CD4-positive, alpha-beta T cell treated with Interleukin-6 for 4 hours (primary cell): ENCODE results near the gene CDHR5.

Experiments used
- DNase-seq: peaks from one replicate; pipeline ENCODE4 v3.0.0-alpha.2; 2020; ENCODE audit warnings: mixed read lengths

The CDHR5 gene

GRCh38 chr11:621838-622237, 2.9 kb downstream of the CDHR5 start:
- DNase-seq: no peak

GRCh38 chr11:620935-621814, 3.6 kb downstream of the CDHR5 start:
- DNase-seq: no peak

- DNase-seq: no peak
Measured at GRCh38 chr11:620201-620600, 4.6 kb downstream of the CDHR5 start.

GRCh38 chr11:619628-620050, 5.1 kb downstream of the CDHR5 start:
- DNase-seq: no peak

GRCh38 chr11:618856-619627, 5.7 kb downstream of the CDHR5 start:
- DNase-seq: no peak

- no peak for DNase-seq
Measured at GRCh38 chr11:617912-618682, 6.7 kb downstream of the CDHR5 start.

- no peak for DNase-seq
Measured at GRCh38 chr11:617199-617911, 7.4 kb downstream of the CDHR5 start.

- DNase-seq: no peak
Measured at GRCh38 chr11:616320-617198, 8.2 kb downstream of the CDHR5 start.

- DNase-seq: peak; percentile 93
Measured at GRCh38 chr11:615504-616319, 9.0 kb downstream of the CDHR5 start, which contains the start of gene IRF7. Gene IRF7, minus strand, starts transcription at chr11:615950. Its CDS starts 586 bp downstream, at chr11:615364.

GRCh38 chr11:614623-615503, 9.9 kb downstream of the CDHR5 start:
- no peak for DNase-seq

GRCh38 chr11:614021-614622, 10.6 kb downstream of the CDHR5 start:
- no peak for DNase-seq

- peak; percentile 96 for DNase-seq
Measured at GRCh38 chr11:613369-613968, 11.3 kb downstream of the CDHR5 start.

- DNase-seq: no peak
Measured at GRCh38 chr11:612961-613300, 11.8 kb downstream of the CDHR5 start.

GRCh38 chr11:612201-612960, 12.4 kb downstream of the CDHR5 start:
- DNase-seq: no peak

- no peak for DNase-seq
Measured at GRCh38 chr11:611001-611996, 13.5 kb downstream of the CDHR5 start.

- no peak for DNase-seq
Measured at GRCh38 chr11:610146-610801, 14.5 kb downstream of the CDHR5 start.
